Epithelial cell of proximal tubule (primary cell): Measurements from ENCODE around the gene ATP4A. TPM values are rescaled to one million over a fixed set of nuclear protein-coding genes. Genes with fewer than 3 reads are reported as not detected.

Experiments used
- DNase-seq: peaks from one replicate; pipeline ENCODE4 v3.0.0-alpha.2; 2011; ENCODE audit warnings: low read depth
- H3K4me3 ChIP-seq: 2 replicates; pipeline ENCODE4 v1.5.1; 2011; ENCODE audit warnings: low read depth, mild to moderate bottlenecking, low read length
- CTCF ChIP-seq: conservative IDR thresholded peaks from 2 replicates; pipeline ENCODE4 v1.5.1; 2012; ENCODE audit warnings: low read depth, mild to moderate bottlenecking, low read length
- total RNA-seq: library from RNA; depleted of rRNA; stranded (reverse); fragments of >200 nt; gene quantifications from 2 replicates; pipeline ENCODE4 v1.2.3, GENCODE V29; 2015

Gene ATP4A
- total RNA-seq, 1 donor from 2014 or later = not detected

DNA sequence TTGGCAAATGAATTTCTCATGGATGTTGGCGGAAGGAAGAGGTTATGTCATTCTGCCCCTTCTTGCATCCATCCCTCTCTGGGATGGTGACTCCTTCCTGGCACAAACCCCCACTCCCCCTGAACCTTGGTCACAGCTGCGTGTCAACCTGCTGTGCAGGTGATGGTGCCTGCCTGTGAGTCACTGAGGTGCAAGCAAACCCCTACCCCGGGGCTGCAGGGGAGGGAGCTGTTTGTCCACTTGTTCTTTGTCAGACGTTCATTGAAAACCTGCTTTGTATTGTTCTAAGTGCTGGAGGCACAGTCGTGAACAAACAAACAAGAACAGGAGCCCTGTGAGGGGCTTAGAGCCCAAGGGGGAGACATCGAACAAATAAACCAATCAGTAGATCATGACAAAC, 32.2 kb downstream of the ATP4A start:
- DNase-seq = no peak

DNA sequence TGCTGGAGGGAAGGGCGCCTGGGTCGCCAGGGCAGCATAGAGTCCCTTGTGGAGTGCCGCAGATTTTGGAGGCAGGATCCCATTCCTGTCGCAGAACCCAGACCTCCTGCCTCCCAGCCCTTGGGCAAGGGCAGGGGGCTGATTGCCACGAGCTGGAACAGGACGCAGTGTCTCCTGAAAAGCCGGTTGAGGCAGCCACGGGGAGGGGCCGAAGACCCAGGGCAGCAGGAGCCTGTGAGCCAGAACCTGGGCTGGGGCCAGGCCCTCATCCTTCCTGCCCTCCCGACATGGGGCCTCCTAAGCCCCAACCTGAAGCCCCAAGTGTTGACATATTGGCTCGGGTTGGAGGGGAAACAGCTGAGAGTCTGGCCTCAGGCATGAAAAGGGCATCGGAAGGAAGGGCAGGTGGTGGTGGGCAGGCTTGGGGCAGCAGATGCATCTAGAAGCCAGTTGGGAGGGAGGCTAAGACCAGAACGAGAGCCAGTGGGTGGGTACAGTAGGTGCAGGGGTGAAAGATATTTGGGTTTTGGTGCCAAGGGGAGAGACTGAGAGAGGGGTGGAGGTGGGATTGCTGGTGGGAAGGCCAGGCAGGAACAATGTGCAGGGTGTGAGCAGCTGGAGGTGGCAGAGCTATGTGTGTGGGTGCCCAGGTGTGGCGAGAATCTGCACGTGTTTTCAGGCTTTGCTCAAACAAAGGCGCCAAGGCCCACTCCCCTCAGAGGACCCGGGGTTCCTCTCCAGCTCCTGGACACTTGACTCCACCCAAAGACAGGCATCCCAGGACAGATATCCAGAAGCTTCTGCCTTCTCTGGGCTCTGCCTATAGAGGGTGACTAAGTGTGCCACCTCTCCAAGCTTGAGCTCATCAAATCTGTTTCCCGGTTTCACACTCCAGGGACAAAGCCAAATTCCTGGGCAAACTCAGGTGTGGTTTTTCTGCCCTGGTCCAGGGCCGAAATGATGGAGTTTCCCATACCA, 33.9 kb downstream of the ATP4A start:
- no peak for DNase-seq
- no peak overlapping the region for H3K4me3 ChIP-seq
- no peak for TF ChIP-seq CTCF

More for the DNA sequence above, 32.2 kb downstream of the ATP4A start:
- no peak for TF ChIP-seq CTCF
- H3K4me3 ChIP-seq = no peak overlapping the region

- no peak for TF ChIP-seq CTCF
- DNase-seq = no peak
- H3K4me3 ChIP-seq = no peak within 1 kb of the TSS
Observed at GRCh38 chr19:35528218-35529038, 35.0 kb downstream of the ATP4A start, which contains the start of gene SBSN. Gene SBSN (minus strand): TSS chr19:35528311. CDS start chr19:35528281, 30 bp downstream.

- no peak overlapping the region for H3K4me3 ChIP-seq
- DNase-seq = no peak
- TF ChIP-seq CTCF = no peak
Observed at GRCh38 chr19:35525873-35526272, 37.6 kb downstream of the ATP4A start.

- no peak overlapping the region for H3K4me3 ChIP-seq
- no peak for TF ChIP-seq CTCF
- no peak for DNase-seq
Observed at GRCh38 chr19:35524181-35524837, 39.1 kb downstream of the ATP4A start.

DNA sequence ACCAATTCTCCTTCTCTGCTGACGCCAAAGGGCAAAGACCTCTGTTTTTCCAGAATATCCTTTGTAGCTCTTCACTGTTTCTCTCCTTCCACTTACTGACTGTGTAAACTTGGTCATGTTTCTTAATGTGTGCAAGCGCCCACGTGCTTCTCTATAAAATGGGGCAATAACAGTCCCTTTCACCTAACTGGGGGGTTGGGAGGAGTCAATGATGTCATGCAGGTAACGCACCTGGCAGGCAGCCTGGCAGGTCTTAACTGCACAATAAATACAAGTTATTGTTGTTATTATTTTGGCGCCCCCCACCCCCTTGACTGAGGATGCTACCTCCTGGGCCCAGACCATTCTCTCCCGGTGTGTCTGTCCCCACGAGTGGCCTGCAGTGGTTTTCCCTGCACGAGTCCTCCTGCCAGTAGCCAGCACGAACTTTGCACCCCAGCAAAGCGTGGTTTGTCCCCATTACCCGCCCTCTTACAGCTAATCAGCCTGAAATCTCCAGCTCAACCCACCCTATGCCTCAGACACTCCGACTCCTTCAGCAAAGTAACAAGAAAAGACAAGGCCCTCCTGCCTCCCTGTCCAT, 40.6 kb downstream of the ATP4A start:
- no peak for DNase-seq
- no peak overlapping the region for H3K4me3 ChIP-seq
- no peak for TF ChIP-seq CTCF
